HG02938 (cell line): ENCODE results near the gene H3-3A.

Source experiments
- ATAC-seq: cut with Tn5 transposase; IDR thresholded peaks from one replicate; pipeline ENCODE4 v1.9.1; 2021; ENCODE audit warnings: mild to moderate bottlenecking, moderate library complexity; ENCODE audit not compliant: unreplicated experiment

The H3-3A gene

GRCh38 chr1:226110249-226111097, 48.0 kb downstream of the H3-3A start:
- peak; percentile 70 for ATAC-seq

- ATAC-seq: no peak
Measured at GRCh38 chr1:226111098-226111882, 48.8 kb downstream of the H3-3A start.

GRCh38 chr1:226111883-226112261, 49.4 kb downstream of the H3-3A start:
- no peak for ATAC-seq

- ATAC-seq: no peak
Measured at GRCh38 chr1:226112626-226113025, 50.1 kb downstream of the H3-3A start.

GRCh38 chr1:226116673-226117072, 54.2 kb downstream of the H3-3A start:
- ATAC-seq: no peak

GRCh38 chr1:226117330-226117729, 54.8 kb downstream of the H3-3A start:
- no peak for ATAC-seq

GRCh38 chr1:226118357-226118756, 55.8 kb downstream of the H3-3A start:
- ATAC-seq: no peak

GRCh38 chr1:226119169-226119568, 56.7 kb downstream of the H3-3A start:
- ATAC-seq: no peak

GRCh38 chr1:226120398-226120797, 57.9 kb downstream of the H3-3A start:
- no peak for ATAC-seq

- no peak for ATAC-seq
Measured at GRCh38 chr1:226121049-226121586, 58.6 kb downstream of the H3-3A start.
